Hepatocyte (in vitro differentiated cells): ENCODE data around the gene PKP4. TPM values are rescaled to one million over a fixed set of nuclear protein-coding genes. Genes with fewer than 3 reads are reported as not detected.
"Not testable (repeated sequence)": the region's sequence is repeated elsewhere in the genome, so short reads cannot be mapped to it uniquely, and the experiment has no call there.

Source experiments
- DNase-seq: peaks from one replicate; pipeline ENCODE4 v3.0.0-alpha.2; 2016; ENCODE audit warnings: low spot score
- H2AFZ ChIP-seq: fragments of 200-600 bp; sonication (generic); 2 replicates; pipeline ENCODE4 v1.6.0; 2016; ENCODE audit warnings: antibody characterized with exemption, mild to moderate bottlenecking
- H3K27ac ChIP-seq: fragments of 200-600 bp; sonication (generic); 2 replicates; pipeline ENCODE4 v1.5.1; 2016; ENCODE audit warnings: mild to moderate bottlenecking
- H3K27me3 ChIP-seq: fragments of 200-600 bp; sonication (generic); 2 replicates; pipeline ENCODE4 v1.6.1; 2016
- H3K36me3 ChIP-seq: fragments of 200-600 bp; sonication (generic); replicated peaks from 2 replicates; pipeline ENCODE4 v1.5.1; 2016; ENCODE audit warnings: low read depth; ENCODE audit not compliant: insufficient read depth
- H3K4me1 ChIP-seq: fragments of 200-600 bp; sonication (generic); 2 replicates; pipeline ENCODE4 v1.5.1; 2016; ENCODE audit warnings: mild to moderate bottlenecking, moderate library complexity; ENCODE audit not compliant: insufficient read depth
- H3K4me2 ChIP-seq: fragments of 200-600 bp; sonication (generic); 2 replicates; pipeline ENCODE4 v1.6.0; 2016
- H3K4me3 ChIP-seq: fragments of 200-600 bp; sonication (generic); 2 replicates; pipeline ENCODE4 v1.5.1; 2016; ENCODE audit warnings: mild to moderate bottlenecking
- H3K79me2 ChIP-seq: fragments of 200-600 bp; sonication (generic); 2 replicates; pipeline ENCODE4 v1.6.0; 2017; ENCODE audit warnings: mild to moderate bottlenecking
- H3K9me2 ChIP-seq: fragments of 200-600 bp; sonication (generic); replicated peaks from 2 replicates; pipeline ENCODE4 v1.6.0; 2017; ENCODE audit warnings: mild to moderate bottlenecking; ENCODE audit not compliant: insufficient read depth
- H3K9me3 ChIP-seq: fragments of 200-600 bp; sonication (generic); 2 replicates; pipeline ENCODE4 v1.5.1; 2016; ENCODE audit warnings: low read depth, mild to moderate bottlenecking
- H4K20me1 ChIP-seq: fragments of 200-600 bp; sonication (generic); 2 replicates; pipeline ENCODE4 v1.6.0; 2016; ENCODE audit warnings: mild to moderate bottlenecking; ENCODE audit not compliant: insufficient read depth, poor library complexity, severe bottlenecking
- CTCF ChIP-seq: fragments of 200-600 bp; sonication (generic); IDR thresholded peaks from 2 replicates; pipeline ENCODE4 v1.5.1; 2016; ENCODE audit warnings: antibody characterized with exemption, mild to moderate bottlenecking; ENCODE audit not compliant: poor library complexity
- EZH2 ChIP-seq: fragments of 200-600 bp; sonication (generic); IDR thresholded peaks from 2 replicates; pipeline ENCODE4 v1.6.1; 2016; ENCODE audit warnings: antibody characterized with exemption, mild to moderate bottlenecking, borderline replicate concordance
- EZH2phosphoT487 ChIP-seq: fragments of 200-600 bp; sonication (generic); IDR thresholded peaks from one replicate; pipeline ENCODE4 v1.6.1; 2018; ENCODE audit warnings: antibody characterized with exemption, mild to moderate bottlenecking, low read depth, moderate library complexity; ENCODE audit not compliant: unreplicated experiment, severe bottlenecking
- WGBS: methylation state at CpG from one replicate; pipeline ENCODE4 v1.1.6; 2016; ENCODE audit warnings: low lambda C conversion rate; ENCODE audit errors: missing lambda C conversion rate; 5-methylcytosine and 5-hydroxymethylcytosine counted together
- polyA plus RNA-seq: library from polyadenylated mRNA; unstranded; fragments of >200 nt; fragmentation: Nextera tagmentation; extraction: Ambion mirVana; gene quantifications from 2 replicates; pipeline ENCODE4 v1.2.1, GENCODE V29; 2016
- total RNA-seq: library from RNA; depleted of rRNA; stranded (reverse); fragments of >200 nt; gene quantifications from 2 replicates; pipeline ENCODE4 v1.2.3, GENCODE V29; 2014

The PKP4 gene
- total and polyA plus RNA-seq, 2 experiments from 2014 or later = 10.6 to 32.2 TPM

- 81% methylated on average over 9 of the region's 9 CpGs for WGBS
- no peaks in the 10 kb centered on the region for H3K27me3 ChIP-seq
These were observed 246.0 kb downstream of the PKP4 start for GRCh38 chr2:158702740-158703139.

GRCh38 chr2:158704724-158705465 lies 248.1 kb downstream of the PKP4 start:
- not testable (repeated sequence) for H3K4me2 ChIP-seq, H3K9me2 ChIP-seq, H3K4me3 ChIP-seq, H4K20me1 ChIP-seq, DNase-seq, H3K36me3 ChIP-seq, H3K79me2 ChIP-seq, H3K27ac ChIP-seq, H3K4me1 ChIP-seq, H3K27me3 ChIP-seq, H3K9me3 ChIP-seq, H2AFZ ChIP-seq
- 92% methylated on average over 8 of the region's 8 CpGs for WGBS

More at GRCh38 chr2:158702740-158703139, 246.0 kb downstream of the PKP4 start:
- H3K27ac ChIP-seq = no peak overlapping the region
- no peaks in the 10 kb centered on the region for H3K36me3 ChIP-seq
- no peak for DNase-seq
- no peak overlapping the region for H3K4me3 ChIP-seq
- H3K9me3 ChIP-seq = no peaks in the 10 kb centered on the region
- no peaks in the 10 kb centered on the region for H3K79me2 ChIP-seq
- no peaks in the 10 kb centered on the region for H3K4me1 ChIP-seq
- TF ChIP-seq EZH2 (no peak), EZH2phosphoT487 (no peak), CTCF (no peak)
- no peak overlapping the region for H2AFZ ChIP-seq
- H3K9me2 ChIP-seq = no peaks in the 10 kb centered on the region
- no peak overlapping the region for H3K4me2 ChIP-seq
- no peaks in the 10 kb centered on the region for H4K20me1 ChIP-seq

- WGBS = 96% methylated on average over 5 of the region's 5 CpGs
- Histone ChIP-seq H3K36me3 (no peaks in the 10 kb centered on the region), H3K9me3 (peaks cover 6% of the 10 kb centered on the region), H3K27me3 (no peaks in the 10 kb centered on the region), H3K4me1 (peaks cover 5% of the 10 kb centered on the region), H3K9me2 (no peaks in the 10 kb centered on the region), H3K79me2 (no peaks in the 10 kb centered on the region), H3K27ac (no peak overlapping the region), H3K4me2 (no peak overlapping the region), H4K20me1 (no peaks in the 10 kb centered on the region), H3K4me3 (no peak overlapping the region), H2AFZ (no peak overlapping the region)
- TF ChIP-seq EZH2 (no peak), CTCF (no peak), EZH2phosphoT487 (no peak)
- no peak for DNase-seq
These were observed 256.2 kb downstream of the PKP4 start for GRCh38 chr2:158712791-158713522.

- H2AFZ ChIP-seq = no peak overlapping the region
- no peak overlapping the region for H3K4me3 ChIP-seq
- TF ChIP-seq EZH2 (no peak), EZH2phosphoT487 (no peak), CTCF (no peak)
These were observed 256.9 kb downstream of the PKP4 start for GRCh38 chr2:158713523-158714138.

More at GRCh38 chr2:158713523-158714138, 256.9 kb downstream of the PKP4 start:
- Histone ChIP-seq H3K79me2 (no peaks in the 10 kb centered on the region), H3K4me2 (no peak overlapping the region), H3K9me2 (no peaks in the 10 kb centered on the region), H3K27ac (no peak overlapping the region), H4K20me1 (no peaks in the 10 kb centered on the region), H3K27me3 (no peaks in the 10 kb centered on the region), H3K4me1 (peaks cover 5% of the 10 kb centered on the region), H3K36me3 (no peaks in the 10 kb centered on the region), H3K9me3 (peaks cover 6% of the 10 kb centered on the region)
- DNase-seq = no peak
- 93% methylated on average over 2 of the region's 2 CpGs for WGBS
